ENCODE measurements around the gene ELF4.

ELF4 gene

DNA sequence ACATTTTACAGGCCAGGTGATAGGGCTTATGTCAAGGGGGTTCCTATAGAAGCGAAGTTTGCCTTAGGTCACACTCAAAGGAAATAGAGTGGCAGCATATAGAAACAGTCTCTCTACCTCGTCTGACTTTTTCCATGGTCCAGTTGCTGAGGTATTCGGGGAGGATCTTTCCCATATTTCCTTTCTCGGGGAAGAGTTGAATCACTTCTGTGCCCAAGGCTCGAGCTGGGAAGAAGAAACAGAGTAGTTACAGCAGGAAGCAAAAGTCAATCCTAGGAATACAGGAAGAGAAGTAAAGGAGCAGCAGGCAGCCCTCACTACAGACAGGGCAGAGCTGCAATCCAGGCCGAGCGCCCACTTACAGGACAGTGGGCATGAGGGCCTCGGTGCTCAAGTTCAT, 26.7 kb upstream of the ELF4 start:
- Histone ChIP-seq H2BK5ac (ENCODE audit: low read depth, low read length, poor library complexity, severe bottlenecking) (peak overlapping the region; percentile 44), H3K4me1 (ENCODE audit: control insufficient read depth, insufficient read depth, low read depth, low read length) (peaks cover 1% of the 10 kb centered on the region), H3K4me3 (ENCODE audit: insufficient read depth in 1 of 2, low read depth in 1 of 2, low read length in 2 of 2) (no peak overlapping the region), H3K27ac (ENCODE audit: low read length, poor library complexity, severe bottlenecking) (no peak overlapping the region), H2BK120ac (ENCODE audit: low read depth, low read length) (no peak overlapping the region), H4K8ac (ENCODE audit: low read length) (no peak overlapping the region), H3K36me3 (ENCODE audit: control insufficient read depth in 1 of 2, insufficient read depth in 2 of 2, low read depth in 1 of 2, low read length in 2 of 2) (peaks cover 6 to 58% of the 10 kb centered on the region in 2 experiments), H2AFZ (ENCODE audit: low read depth, low read length) (no peak overlapping the region), H3K4ac (ENCODE audit: low read depth in 1 of 2, low read length in 2 of 2) (no peak overlapping the region), H3K9ac (ENCODE audit: low read length) (no peak overlapping the region), H3K27me3 (ENCODE audit: control insufficient read depth in 1 of 2, insufficient read depth in 1 of 2, low read length in 2 of 2) (peaks cover 0 to 10% of the 10 kb centered on the region in 2 experiments), H3K23ac (ENCODE audit: low read length in 2 of 2) (no peak overlapping the region), H2BK15ac (ENCODE audit: low read depth, poor library complexity, severe bottlenecking) (no peak overlapping the region), H2BK12ac (ENCODE audit: low read length in 2 of 2) (no peak overlapping the region), H3K4me2 (ENCODE audit: low read length, poor library complexity, severe bottlenecking) (no peak overlapping the region), H3K79me1 (replicated peaks; ENCODE audit: low read length, poor library complexity, severe bottlenecking) (no peaks in the 10 kb centered on the region), H3K9me3 (ENCODE audit: control insufficient read depth, low read length) (no peaks in the 10 kb centered on the region), H2AK5ac (ENCODE audit: low read length, severe bottlenecking) (no peak overlapping the region), H3K14ac (ENCODE audit: low read length in 2 of 2) (no peak overlapping the region), H4K91ac (ENCODE audit: low read length) (no peak overlapping the region), H3K18ac (ENCODE audit: low read depth in 1 of 2, low read length in 2 of 2) (no peak overlapping the region)
- DNase-seq, result no peak
- WGBS, result 97% methylated on average over 8 of the region's 8 CpGs

DNA sequence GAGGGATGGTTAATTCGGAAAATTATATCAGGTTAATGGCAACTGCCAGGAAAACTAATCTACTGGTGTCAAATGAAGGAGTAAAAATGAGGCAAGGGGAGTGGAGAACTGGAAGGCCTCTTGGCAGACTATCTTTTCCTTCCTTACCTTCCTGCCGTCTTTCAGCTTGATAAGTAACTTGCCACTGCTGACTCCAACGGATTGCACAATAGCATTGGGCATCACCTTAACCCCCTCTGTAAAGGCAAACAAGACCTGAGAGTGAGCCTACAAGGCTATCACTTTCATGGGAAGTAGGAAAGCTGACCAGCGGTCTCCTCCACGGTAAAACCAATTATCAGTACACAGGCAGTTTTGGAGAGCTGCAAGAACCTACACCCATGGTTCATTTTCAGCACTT, 26.2 kb upstream of the ELF4 start:
- WGBS, result 96% methylated on average over 3 of the region's 5 CpGs
- H3K27me3 ChIP-seq (ENCODE audit: control insufficient read depth in 1 of 2, insufficient read depth in 1 of 2, low read length in 2 of 2), result peaks cover 0 to 7% of the 10 kb centered on the region in 2 experiments
- H3K9ac ChIP-seq (ENCODE audit: low read length), result no peak overlapping the region
- H2BK12ac ChIP-seq (ENCODE audit: low read length in 2 of 2), result no peak overlapping the region
- no peak for DNase-seq
- no peak overlapping the region for H2AFZ ChIP-seq (ENCODE audit: low read depth, low read length)
- H4K91ac ChIP-seq (ENCODE audit: low read length), result no peak overlapping the region
- no peak overlapping the region for H3K23ac ChIP-seq (ENCODE audit: low read length in 2 of 2)
- H3K9me3 ChIP-seq (ENCODE audit: control insufficient read depth, low read length), result no peaks in the 10 kb centered on the region
- no peak overlapping the region for H3K27ac ChIP-seq (ENCODE audit: low read length, poor library complexity, severe bottlenecking)
- H2AK5ac ChIP-seq (ENCODE audit: low read length, severe bottlenecking), result no peak overlapping the region
- H3K79me1 ChIP-seq (replicated peaks; ENCODE audit: low read length, poor library complexity, severe bottlenecking), result no peaks in the 10 kb centered on the region
- no peak overlapping the region for H3K14ac ChIP-seq (ENCODE audit: low read length in 2 of 2)
- H3K4me3 ChIP-seq (ENCODE audit: insufficient read depth in 1 of 2, low read depth in 1 of 2, low read length in 2 of 2), result no peak overlapping the region
- no peak overlapping the region for H2BK120ac ChIP-seq (ENCODE audit: low read depth, low read length)
- no peak overlapping the region for H3K4me2 ChIP-seq (ENCODE audit: low read length, poor library complexity, severe bottlenecking)
- H3K4ac ChIP-seq (ENCODE audit: low read depth in 1 of 2, low read length in 2 of 2), result no peak overlapping the region
- no peak overlapping the region for H3K18ac ChIP-seq (ENCODE audit: low read depth in 1 of 2, low read length in 2 of 2)
- no peak overlapping the region for H2BK5ac ChIP-seq (ENCODE audit: low read depth, low read length, poor library complexity, severe bottlenecking)
- H3K4me1 ChIP-seq (ENCODE audit: control insufficient read depth, insufficient read depth, low read depth, low read length), result peaks cover 1% of the 10 kb centered on the region
- no peak overlapping the region for H4K8ac ChIP-seq (ENCODE audit: low read length)
- H2BK15ac ChIP-seq (ENCODE audit: low read depth, poor library complexity, severe bottlenecking), result no peak overlapping the region
- peaks cover 6 to 57% of the 10 kb centered on the region in 2 experiments for H3K36me3 ChIP-seq (ENCODE audit: control insufficient read depth in 1 of 2, insufficient read depth in 2 of 2, low read depth in 1 of 2, low read length in 2 of 2)

DNA sequence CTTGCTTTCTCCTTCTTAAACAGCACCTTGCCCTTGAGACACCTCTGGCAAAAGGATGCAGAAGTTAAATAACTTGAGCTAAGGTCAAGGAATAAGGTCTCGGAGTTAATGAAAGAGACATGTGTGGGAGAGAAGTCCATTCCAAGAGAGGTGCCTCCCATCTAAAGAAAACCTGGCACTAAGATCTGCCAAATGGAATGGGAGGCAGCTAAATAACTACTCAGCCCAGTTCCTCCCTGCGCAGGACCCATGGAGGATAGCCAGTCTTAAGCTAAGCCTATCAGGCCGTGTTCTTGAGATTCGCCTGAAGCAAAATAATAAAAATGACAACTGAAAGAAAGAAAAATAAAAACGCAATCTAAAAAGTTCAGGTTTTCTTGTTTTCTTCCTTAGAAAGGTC, 20.7 kb upstream of the ELF4 start:
- Histone ChIP-seq H3K79me1 (replicated peaks; ENCODE audit: low read length, poor library complexity, severe bottlenecking) (peaks cover 2% of the 10 kb centered on the region), H2BK12ac (ENCODE audit: low read length in 2 of 2) (no peak overlapping the region), H4K8ac (ENCODE audit: low read length) (no peak overlapping the region), H3K9me3 (ENCODE audit: control insufficient read depth, low read length) (no peaks in the 10 kb centered on the region), H3K23ac (ENCODE audit: low read length in 2 of 2) (no peak overlapping the region), H3K14ac (ENCODE audit: low read length in 2 of 2) (no peak overlapping the region), H2BK120ac (ENCODE audit: low read depth, low read length) (no peak overlapping the region), H2BK5ac (ENCODE audit: low read depth, low read length, poor library complexity, severe bottlenecking) (no peak overlapping the region), H3K36me3 (ENCODE audit: control insufficient read depth in 1 of 2, insufficient read depth in 2 of 2, low read depth in 1 of 2, low read length in 2 of 2) (peaks cover 24 to 66% of the 10 kb centered on the region in 2 experiments), H2BK15ac (ENCODE audit: low read depth, poor library complexity, severe bottlenecking) (no peak overlapping the region), H3K4me1 (ENCODE audit: control insufficient read depth, insufficient read depth, low read depth, low read length) (no peaks in the 10 kb centered on the region), H3K4me2 (ENCODE audit: low read length, poor library complexity, severe bottlenecking) (no peak overlapping the region), H2AFZ (ENCODE audit: low read depth, low read length) (no peak overlapping the region), H3K18ac (ENCODE audit: low read depth in 1 of 2, low read length in 2 of 2) (no peak overlapping the region), H3K4ac (ENCODE audit: low read depth in 1 of 2, low read length in 2 of 2) (no peak overlapping the region), H3K4me3 (ENCODE audit: insufficient read depth in 1 of 2, low read depth in 1 of 2, low read length in 2 of 2) (no peak overlapping the region), H3K27me3 (ENCODE audit: control insufficient read depth in 1 of 2, insufficient read depth in 1 of 2, low read length in 2 of 2) (peaks cover 0 to 6% of the 10 kb centered on the region in 2 experiments), H3K27ac (ENCODE audit: low read length, poor library complexity, severe bottlenecking) (no peak overlapping the region), H3K9ac (ENCODE audit: low read length) (no peak overlapping the region), H2AK5ac (ENCODE audit: low read length, severe bottlenecking) (no peak overlapping the region), H4K91ac (ENCODE audit: low read length) (no peak overlapping the region)
- WGBS, result 100% methylated on average over 2 of the region's 5 CpGs
- DNase-seq, result no peak

DNA sequence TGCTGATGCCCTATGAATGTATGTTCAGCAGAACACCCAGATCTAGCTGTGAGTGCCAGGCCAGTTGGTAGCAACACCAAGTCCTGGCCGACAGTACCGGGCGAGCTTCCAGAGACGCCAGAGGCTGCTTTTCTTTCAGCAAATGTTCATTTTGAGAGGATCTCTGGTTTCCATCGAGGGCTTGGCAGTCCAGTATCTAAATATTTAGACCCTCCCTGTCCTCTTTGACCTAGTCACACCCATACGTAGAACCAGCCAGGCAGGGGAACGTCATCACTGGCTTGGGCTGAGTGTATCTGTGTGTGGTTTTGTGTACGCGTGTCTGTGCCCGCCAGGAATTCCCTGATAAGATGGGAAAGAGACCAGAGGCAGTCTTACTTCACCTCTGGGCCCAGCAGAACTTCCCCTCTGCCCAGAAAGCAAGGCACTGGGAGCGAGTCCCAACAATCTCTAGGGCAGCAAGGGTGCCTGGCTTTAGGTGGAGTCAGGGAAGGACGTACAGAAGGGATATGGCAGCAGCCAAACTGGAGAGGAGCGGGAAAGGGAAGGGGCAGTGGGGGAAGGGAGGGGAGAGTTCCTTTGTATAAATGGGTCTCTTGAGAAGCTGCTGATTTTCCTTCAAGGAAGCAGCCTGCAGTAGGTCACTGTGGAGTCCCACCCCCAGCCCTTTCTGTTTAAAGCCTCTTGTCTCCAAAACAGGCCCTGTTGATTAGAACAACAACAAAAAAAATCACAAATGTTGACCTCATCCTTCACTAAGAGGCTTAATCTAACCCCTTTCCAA, 15.0 kb upstream of the ELF4 start:
- Histone ChIP-seq H3K18ac (ENCODE audit: low read depth in 1 of 2, low read length in 2 of 2) (no peak overlapping the region), H3K9ac (ENCODE audit: low read length) (peak overlapping the region; percentile 60), H3K4me3 (ENCODE audit: insufficient read depth in 1 of 2, low read depth in 1 of 2, low read length in 2 of 2) (no peak overlapping the region), H3K27ac (ENCODE audit: low read length, poor library complexity, severe bottlenecking) (no peak overlapping the region), H2BK120ac (ENCODE audit: low read depth, low read length) (no peak overlapping the region), H3K9me3 (ENCODE audit: control insufficient read depth, low read length) (no peaks in the 10 kb centered on the region), H3K4ac (ENCODE audit: low read depth in 1 of 2, low read length in 2 of 2) (no peak overlapping the region), H3K4me1 (ENCODE audit: control insufficient read depth, insufficient read depth, low read depth, low read length) (peaks cover 5% of the 10 kb centered on the region), H2BK12ac (ENCODE audit: low read length in 2 of 2) (no peak overlapping the region), H3K23ac (ENCODE audit: low read length in 2 of 2) (no peak overlapping the region), H2AK5ac (ENCODE audit: low read length, severe bottlenecking) (no peak overlapping the region), H4K91ac (ENCODE audit: low read length) (no peak overlapping the region), H3K27me3 (ENCODE audit: control insufficient read depth in 1 of 2, insufficient read depth in 1 of 2, low read length in 2 of 2) (peaks cover 0 to 20% of the 10 kb centered on the region in 2 experiments), H3K14ac (ENCODE audit: low read length in 2 of 2) (no peak overlapping the region), H3K36me3 (ENCODE audit: control insufficient read depth in 1 of 2, insufficient read depth in 2 of 2, low read depth in 1 of 2, low read length in 2 of 2) (peaks cover 27 to 28% of the 10 kb centered on the region in 2 experiments), H2BK15ac (ENCODE audit: low read depth, poor library complexity, severe bottlenecking) (no peak overlapping the region), H2BK5ac (ENCODE audit: low read depth, low read length, poor library complexity, severe bottlenecking) (no peak overlapping the region), H2AFZ (ENCODE audit: low read depth, low read length) (no peak overlapping the region), H4K8ac (ENCODE audit: low read length) (no peak overlapping the region), H3K79me1 (replicated peaks; ENCODE audit: low read length, poor library complexity, severe bottlenecking) (peaks cover 3% of the 10 kb centered on the region), H3K4me2 (ENCODE audit: low read length, poor library complexity, severe bottlenecking) (no peak overlapping the region)
- 91% methylated on average over 5 of the region's 13 CpGs for WGBS
- peak; percentile 40 for DNase-seq
